Measurements from ENCODE around the gene SYNM.
"Not testable (repeated sequence)": the region's sequence is repeated elsewhere in the genome, so short reads cannot be mapped to it uniquely, and the experiment has no call there.

The SYNM gene

DNA sequence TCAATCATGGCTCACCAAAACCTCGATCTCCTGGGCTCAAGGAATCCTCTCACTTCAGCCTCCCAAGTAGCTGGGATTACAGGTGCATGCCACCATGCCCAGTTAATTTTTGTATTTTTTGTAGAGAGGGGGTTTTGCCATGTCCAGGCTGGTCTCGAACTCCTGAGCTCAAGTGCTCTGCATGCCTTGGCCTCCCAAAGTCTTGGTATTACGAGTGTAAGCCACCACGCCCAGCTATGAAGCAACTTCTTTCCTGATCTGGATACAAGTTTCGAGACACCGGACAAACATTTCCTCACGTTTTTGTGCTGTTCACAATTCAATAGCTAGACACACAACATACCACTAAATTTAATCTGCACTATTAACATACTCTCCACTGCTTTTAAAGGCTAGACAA, 3.4 kb upstream of the SYNM start:
- no peaks in the 10 kb centered on the region for H3K36me3 ChIP-seq (ENCODE audit: control insufficient read depth, insufficient read depth, low read length)
- peaks cover 14% of the 10 kb centered on the region for H3K4me1 ChIP-seq (ENCODE audit: control insufficient read depth, insufficient read depth, low read length)
- H3K9ac ChIP-seq (ENCODE audit: low read length): no peak overlapping the region
- H3K27me3 ChIP-seq (ENCODE audit: control insufficient read depth, insufficient read depth, low read length): peaks cover 33% of the 10 kb centered on the region
- H3K4me3 ChIP-seq (ENCODE audit: low read length): no peak overlapping the region
- no peaks in the 10 kb centered on the region for H3K9me3 ChIP-seq (ENCODE audit: control insufficient read depth, low read length)

DNA sequence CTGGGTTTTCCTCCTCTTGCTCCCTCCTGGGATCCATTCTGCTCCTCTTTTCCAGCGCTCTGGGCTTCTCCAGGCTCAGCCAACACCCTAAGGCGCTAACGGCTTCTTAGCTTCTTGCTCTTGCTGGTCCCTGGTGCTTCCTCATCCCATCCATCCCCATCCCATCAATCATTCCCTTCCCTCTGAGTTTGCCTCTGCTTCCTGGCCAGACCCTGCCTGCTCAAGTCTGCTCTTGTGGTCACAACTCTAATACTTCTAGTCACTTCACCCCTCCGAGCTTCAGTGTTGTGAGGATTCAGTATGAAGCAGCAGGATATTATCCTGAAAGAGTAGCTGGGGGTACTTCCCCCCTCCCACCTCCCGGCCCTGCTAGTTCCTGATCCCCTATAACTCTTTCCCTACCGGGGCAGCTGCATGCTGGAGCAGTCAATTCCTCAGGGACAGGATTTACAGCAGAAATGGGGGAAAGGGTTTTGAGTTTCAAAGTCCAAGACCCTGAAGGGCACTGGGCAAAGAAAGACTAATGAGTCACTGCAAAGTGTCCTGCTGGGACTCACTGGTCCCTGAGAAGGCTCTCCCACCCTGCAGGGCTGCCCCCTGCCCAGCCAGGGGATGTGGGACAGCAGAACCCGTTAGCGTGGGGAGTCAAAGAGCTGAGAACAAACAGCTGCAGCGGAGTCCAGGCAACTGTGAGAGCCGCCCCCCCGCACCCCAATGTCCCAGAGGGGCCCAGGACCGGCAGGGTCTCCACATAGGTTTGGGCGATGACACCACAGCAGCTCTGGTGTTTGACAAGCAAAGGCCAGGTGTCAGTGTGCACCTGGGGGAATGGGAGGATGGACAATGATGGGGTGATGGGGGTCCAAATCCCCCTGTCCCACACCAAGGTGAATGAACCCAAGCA, 2.3 kb upstream of the SYNM start:
- Histone ChIP-seq H3K27me3 (ENCODE audit: control insufficient read depth, insufficient read depth, low read length) (peaks cover 33% of the 10 kb centered on the region), H3K36me3 (ENCODE audit: control insufficient read depth, insufficient read depth, low read length) (no peaks in the 10 kb centered on the region), H3K4me3 (ENCODE audit: low read length) (no peak overlapping the region), H3K9ac (ENCODE audit: low read length) (no peak overlapping the region), H3K4me1 (ENCODE audit: control insufficient read depth, insufficient read depth, low read length) (peaks cover 14% of the 10 kb centered on the region), H3K9me3 (ENCODE audit: control insufficient read depth, low read length) (no peaks in the 10 kb centered on the region)

DNA sequence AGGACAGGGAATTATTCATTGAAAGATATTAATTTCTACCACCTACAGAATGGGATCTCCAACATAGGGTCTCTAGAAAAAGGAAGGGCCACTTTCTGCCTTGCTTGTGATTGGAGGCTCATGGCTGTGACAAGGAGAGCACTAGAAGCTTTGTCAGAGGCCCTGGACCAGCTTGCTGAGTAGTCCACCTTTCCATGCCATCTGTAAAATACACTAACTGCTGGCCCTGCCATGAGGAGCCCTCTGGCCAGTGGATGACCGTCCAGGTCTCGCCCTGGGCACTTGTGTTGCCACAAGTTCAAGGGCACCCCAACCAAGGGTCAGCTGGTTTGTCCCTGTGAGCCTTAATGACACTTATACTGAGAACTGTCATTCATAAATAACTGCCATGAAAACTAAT, 1.6 kb upstream of the SYNM start:
- Histone ChIP-seq H3K9ac (ENCODE audit: low read length) (no peak overlapping the region), H3K9me3 (ENCODE audit: control insufficient read depth, low read length) (no peaks in the 10 kb centered on the region), H3K4me3 (ENCODE audit: low read length) (no peak overlapping the region), H3K36me3 (ENCODE audit: control insufficient read depth, insufficient read depth, low read length) (no peaks in the 10 kb centered on the region), H3K27me3 (ENCODE audit: control insufficient read depth, insufficient read depth, low read length) (peaks cover 32% of the 10 kb centered on the region), H3K4me1 (ENCODE audit: control insufficient read depth, insufficient read depth, low read length) (peaks cover 14% of the 10 kb centered on the region)

DNA sequence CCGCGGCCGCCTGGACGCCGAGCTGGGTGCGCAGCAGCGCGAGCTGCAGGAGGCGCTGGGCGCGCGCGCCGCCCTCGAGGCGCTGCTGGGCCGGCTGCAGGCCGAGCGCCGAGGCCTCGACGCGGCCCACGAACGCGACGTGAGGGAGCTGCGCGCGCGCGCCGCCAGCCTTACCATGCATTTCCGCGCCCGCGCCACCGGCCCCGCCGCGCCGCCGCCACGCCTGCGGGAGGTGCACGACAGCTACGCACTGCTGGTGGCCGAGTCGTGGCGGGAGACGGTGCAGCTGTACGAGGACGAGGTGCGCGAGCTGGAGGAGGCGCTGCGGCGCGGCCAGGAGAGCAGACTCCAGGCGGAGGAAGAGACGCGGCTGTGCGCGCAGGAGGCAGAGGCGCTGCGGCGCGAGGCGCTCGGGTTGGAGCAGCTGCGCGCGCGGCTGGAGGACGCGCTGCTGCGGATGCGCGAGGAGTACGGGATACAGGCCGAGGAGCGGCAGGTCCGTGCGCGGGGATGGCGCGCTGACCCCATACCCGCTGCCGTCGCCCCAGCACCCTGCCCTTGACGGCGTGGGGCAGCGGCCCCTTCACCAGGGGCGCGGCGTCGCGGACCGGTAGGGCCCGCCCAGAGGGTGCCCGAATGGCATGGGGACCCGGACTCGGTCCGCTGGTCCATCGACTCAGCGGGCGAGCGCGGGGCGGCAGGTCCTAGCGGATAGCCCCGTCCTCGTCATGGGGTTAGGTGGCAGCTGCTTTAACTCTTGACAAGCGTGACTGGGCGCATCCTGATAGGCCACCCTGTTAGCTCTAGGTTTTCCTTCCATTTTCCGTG, 848 bp downstream of the SYNM start:
- peaks cover 7% of the 10 kb centered on the region for H3K4me1 ChIP-seq (ENCODE audit: control insufficient read depth, insufficient read depth, low read length)
- no peaks in the 10 kb centered on the region for H3K36me3 ChIP-seq (ENCODE audit: control insufficient read depth, insufficient read depth, low read length)
- peak overlapping the region; percentile 9 for H3K4me3 ChIP-seq (ENCODE audit: low read length)
- peak overlapping the region; percentile 38 for H3K9ac ChIP-seq (ENCODE audit: low read length)
- peaks cover 16% of the 10 kb centered on the region for H3K27me3 ChIP-seq (ENCODE audit: control insufficient read depth, insufficient read depth, low read length)
- H3K9me3 ChIP-seq (ENCODE audit: control insufficient read depth, low read length): no peaks in the 10 kb centered on the region

DNA sequence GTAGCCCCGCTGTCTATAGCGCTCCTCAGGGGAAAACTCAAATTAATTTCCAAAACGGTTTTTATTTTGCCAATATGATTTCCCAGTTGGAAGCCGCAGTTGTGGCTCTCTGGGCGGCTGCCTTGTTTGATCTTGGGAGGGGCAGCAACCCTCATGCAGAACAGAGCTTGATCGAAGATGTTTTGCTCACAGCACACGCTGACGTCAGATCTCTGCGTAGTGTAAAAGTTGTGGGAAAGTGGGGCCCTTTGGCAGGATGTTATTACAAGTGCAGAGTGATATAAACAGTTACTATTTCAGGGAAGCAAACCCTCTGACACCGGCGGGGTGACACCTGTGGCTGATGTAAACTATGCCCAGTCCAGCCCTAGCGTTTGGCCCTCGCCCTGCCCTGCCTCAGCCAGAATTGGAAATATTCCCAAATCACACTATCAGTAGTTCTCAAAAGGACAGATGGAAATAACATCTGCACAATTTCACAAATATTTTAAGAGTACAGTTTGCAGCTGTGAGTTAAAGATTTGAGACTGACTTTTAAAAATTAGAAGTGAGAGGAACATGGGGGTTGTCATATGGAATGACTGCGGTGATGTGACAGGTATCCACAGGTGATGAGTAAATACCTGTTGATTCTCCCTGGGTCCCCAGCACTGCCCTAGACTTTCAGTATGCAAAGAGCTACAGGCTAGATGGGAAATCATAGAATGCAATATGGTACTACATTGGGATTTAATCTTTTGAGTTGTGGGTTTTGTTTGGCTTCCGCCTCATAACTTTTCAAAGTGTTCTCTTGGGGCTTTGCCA, 1.7 kb downstream of the SYNM start:
- Histone ChIP-seq H3K9me3 (ENCODE audit: control insufficient read depth, low read length) (no peaks in the 10 kb centered on the region), H3K9ac (ENCODE audit: low read length) (peak overlapping the region; percentile 38), H3K27me3 (ENCODE audit: control insufficient read depth, insufficient read depth, low read length) (peaks cover 16% of the 10 kb centered on the region), H3K4me3 (ENCODE audit: low read length) (peak overlapping the region; percentile 9), H3K4me1 (ENCODE audit: control insufficient read depth, insufficient read depth, low read length) (peaks cover 7% of the 10 kb centered on the region), H3K36me3 (ENCODE audit: control insufficient read depth, insufficient read depth, low read length) (no peaks in the 10 kb centered on the region)

DNA sequence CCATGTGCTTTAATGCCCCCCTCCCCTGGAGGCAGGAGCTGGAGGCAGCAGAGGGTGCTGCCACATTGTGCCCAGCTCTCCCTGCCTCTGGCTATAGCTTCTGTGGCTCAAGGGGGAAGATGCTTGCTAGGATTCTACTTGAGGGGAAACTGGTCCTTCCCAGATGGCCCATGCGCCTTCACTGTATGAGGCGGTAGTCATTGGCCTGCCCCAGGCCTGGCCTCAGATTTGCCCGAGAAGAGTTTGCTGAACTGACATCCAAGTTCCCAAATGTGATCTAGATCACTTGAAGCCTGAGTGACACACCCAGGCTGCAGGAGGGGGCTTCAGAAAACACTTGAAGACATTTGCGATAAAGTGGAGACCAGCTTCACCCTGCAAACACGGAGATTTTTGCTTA, 4.1 kb downstream of the SYNM start:
- Histone ChIP-seq H3K27me3 (ENCODE audit: control insufficient read depth, insufficient read depth, low read length) (peaks cover 9% of the 10 kb centered on the region), H3K9me3 (ENCODE audit: control insufficient read depth, low read length) (no peaks in the 10 kb centered on the region), H3K36me3 (ENCODE audit: control insufficient read depth, insufficient read depth, low read length) (no peaks in the 10 kb centered on the region), H3K4me1 (ENCODE audit: control insufficient read depth, insufficient read depth, low read length) (peaks cover 7% of the 10 kb centered on the region), H3K9ac (ENCODE audit: low read length) (no peak overlapping the region), H3K4me3 (ENCODE audit: low read length) (no peak overlapping the region)

DNA sequence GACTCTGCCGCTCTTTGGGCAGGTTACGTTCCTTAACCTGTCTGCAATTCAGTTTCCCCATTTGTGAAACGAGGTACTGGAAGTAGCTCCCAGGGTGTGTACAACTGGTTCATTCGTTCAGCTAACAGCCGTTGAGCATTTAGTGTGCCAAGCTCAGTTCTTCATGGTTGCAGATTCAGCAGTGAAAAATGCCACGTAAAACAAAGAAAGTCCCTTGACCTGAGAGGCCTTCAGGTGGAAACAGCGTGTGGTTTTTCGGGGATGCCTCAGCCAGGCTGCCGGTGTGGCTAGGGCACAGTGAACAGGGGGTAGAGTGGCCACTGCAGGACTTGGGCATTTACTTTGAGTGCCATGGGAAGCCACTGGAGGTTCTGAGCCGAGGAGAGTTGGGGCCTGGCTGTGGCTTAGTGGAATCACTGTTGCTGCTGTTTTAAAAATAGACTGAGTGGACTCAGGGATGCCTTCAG, 4.7 kb downstream of the SYNM start:
- H3K36me3 ChIP-seq (ENCODE audit: control insufficient read depth, insufficient read depth, low read length): no peaks in the 10 kb centered on the region
- peaks cover 9% of the 10 kb centered on the region for H3K27me3 ChIP-seq (ENCODE audit: control insufficient read depth, insufficient read depth, low read length)
- H3K4me3 ChIP-seq (ENCODE audit: low read length): no peak overlapping the region
- H3K9ac ChIP-seq (ENCODE audit: low read length): no peak overlapping the region
- peaks cover 12% of the 10 kb centered on the region for H3K4me1 ChIP-seq (ENCODE audit: control insufficient read depth, insufficient read depth, low read length)
- no peaks in the 10 kb centered on the region for H3K9me3 ChIP-seq (ENCODE audit: control insufficient read depth, low read length)

DNA sequence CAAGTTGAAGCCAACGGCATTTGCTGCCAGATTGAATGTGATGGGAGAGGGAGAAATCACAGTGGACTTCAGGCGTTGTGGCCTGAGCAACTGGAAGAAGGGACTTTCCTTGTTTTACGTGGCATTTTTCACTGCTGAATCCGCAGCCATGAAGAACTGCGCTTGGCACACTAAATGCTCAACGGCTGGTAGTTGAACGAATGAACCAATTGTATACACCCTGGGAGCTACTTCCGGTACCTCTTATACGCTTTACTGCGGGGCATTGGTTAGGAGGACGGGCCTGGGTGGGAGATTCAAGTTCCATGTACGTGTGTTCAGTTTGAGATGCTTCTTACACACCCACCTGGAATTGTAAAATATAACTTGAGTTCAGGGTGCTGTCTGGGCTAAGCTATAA, 5.2 kb downstream of the SYNM start:
- H3K27me3 ChIP-seq (ENCODE audit: control insufficient read depth, insufficient read depth, low read length): peaks cover 9% of the 10 kb centered on the region
- H3K9ac ChIP-seq (ENCODE audit: low read length): no peak overlapping the region
- H3K4me1 ChIP-seq (ENCODE audit: control insufficient read depth, insufficient read depth, low read length): peaks cover 15% of the 10 kb centered on the region
- H3K4me3 ChIP-seq (ENCODE audit: low read length): no peak overlapping the region
- H3K9me3 ChIP-seq (ENCODE audit: control insufficient read depth, low read length): no peaks in the 10 kb centered on the region
- no peaks in the 10 kb centered on the region for H3K36me3 ChIP-seq (ENCODE audit: control insufficient read depth, insufficient read depth, low read length)

DNA sequence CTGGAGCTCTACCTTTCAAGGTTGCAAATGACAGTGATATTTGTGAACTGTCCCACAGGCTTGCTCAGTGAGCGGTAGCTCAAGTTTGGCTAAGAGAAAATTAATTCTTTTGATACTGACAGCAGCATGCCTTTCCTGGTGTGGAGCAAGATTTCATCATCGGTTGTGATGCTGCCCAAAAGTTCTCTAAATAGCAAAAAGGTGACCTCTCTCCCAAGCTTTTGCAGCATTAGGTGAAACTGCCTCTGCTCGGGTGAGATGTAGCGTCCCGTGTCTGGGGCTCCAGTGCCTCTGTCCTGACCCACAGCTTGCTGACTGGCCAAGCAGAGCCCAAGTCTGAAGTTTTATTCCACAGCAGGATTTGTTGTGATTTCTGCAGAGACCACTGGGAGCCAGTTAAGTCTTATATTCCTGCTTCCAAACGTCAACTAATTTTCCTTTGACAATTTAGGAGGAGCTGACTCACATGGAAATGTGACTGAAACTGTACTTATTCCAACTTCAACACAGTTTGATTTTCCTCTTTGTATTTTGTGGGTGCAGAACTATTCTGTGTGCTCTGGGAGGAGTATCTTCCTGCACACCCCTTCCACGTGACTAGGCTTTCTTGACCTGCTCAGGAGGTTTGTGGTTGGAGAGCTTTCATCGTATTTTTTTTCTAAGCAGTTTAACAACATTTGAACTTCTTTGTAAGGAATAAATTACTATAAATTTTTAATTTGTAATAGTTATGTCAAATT, 5.9 kb downstream of the SYNM start:
- peaks cover 8% of the 10 kb centered on the region for H3K27me3 ChIP-seq (ENCODE audit: control insufficient read depth, insufficient read depth, low read length)
- no peak overlapping the region for H3K9ac ChIP-seq (ENCODE audit: low read length)
- no peak overlapping the region for H3K4me3 ChIP-seq (ENCODE audit: low read length)
- no peaks in the 10 kb centered on the region for H3K9me3 ChIP-seq (ENCODE audit: control insufficient read depth, low read length)
- no peaks in the 10 kb centered on the region for H3K36me3 ChIP-seq (ENCODE audit: control insufficient read depth, insufficient read depth, low read length)
- peaks cover 15% of the 10 kb centered on the region for H3K4me1 ChIP-seq (ENCODE audit: control insufficient read depth, insufficient read depth, low read length)

DNA sequence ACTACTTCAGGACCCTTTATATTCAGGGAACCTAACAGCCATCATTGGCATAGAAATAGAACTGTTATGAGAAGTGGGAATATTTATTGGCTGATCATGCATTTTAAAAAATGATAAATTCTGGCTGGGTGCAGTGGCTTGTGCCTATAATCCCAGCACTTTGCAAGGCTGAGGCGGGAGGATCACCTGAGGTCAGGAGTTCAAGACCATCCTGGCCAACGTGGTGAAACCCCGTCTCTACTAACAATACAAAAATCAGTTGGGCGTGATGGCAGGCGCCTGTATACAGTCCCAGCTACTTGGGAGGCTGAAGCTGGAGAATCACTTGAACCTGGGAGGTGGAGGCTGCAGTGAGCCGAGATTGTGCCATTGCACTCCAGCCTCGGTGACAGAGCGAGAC, 6.8 kb downstream of the SYNM start:
- not testable (repeated sequence) for H3K4me1 ChIP-seq (ENCODE audit: control insufficient read depth, insufficient read depth, low read length); H3K9me3 ChIP-seq (ENCODE audit: control insufficient read depth, low read length); H3K36me3 ChIP-seq (ENCODE audit: control insufficient read depth, insufficient read depth, low read length); H3K27me3 ChIP-seq (ENCODE audit: control insufficient read depth, insufficient read depth, low read length); H3K4me3 ChIP-seq (ENCODE audit: low read length); H3K9ac ChIP-seq (ENCODE audit: low read length)

DNA sequence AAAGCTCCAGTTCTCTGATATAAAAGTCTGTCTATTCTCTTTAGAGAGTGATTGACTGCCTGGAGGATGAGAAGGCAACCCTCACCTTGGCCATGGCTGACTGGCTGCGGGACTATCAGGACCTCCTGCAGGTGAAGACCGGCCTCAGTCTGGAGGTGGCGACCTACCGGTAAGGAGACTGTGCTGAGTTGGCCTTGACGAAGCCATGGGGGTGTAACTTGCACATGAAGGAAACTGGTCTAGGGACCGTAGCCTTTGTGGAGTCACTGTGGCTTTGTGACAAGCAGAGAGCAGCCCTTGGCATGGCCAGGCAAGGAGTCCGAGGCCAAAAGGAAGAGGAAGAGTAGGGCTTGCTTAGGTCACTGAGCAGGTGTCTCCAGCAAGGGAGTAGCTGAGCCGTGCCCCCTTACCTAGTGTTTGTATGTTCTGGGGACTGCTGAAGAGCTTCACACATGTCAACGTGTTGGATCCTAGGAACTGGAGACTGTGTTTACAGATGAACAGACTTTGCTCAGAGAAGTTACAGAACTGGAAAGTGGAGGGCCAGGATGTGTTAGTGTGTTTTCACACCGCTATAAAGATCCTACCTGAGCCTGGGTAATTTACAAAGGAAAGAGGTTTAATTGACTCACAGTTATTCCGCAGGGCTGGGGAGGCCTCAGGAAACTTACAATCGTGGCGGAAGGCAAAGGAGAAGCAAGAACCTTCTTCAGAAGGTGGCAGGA, 8.8 kb downstream of the SYNM start:
- Histone ChIP-seq H3K4me3 (ENCODE audit: low read length) (no peak overlapping the region), H3K4me1 (ENCODE audit: control insufficient read depth, insufficient read depth, low read length) (peaks cover 9% of the 10 kb centered on the region), H3K36me3 (ENCODE audit: control insufficient read depth, insufficient read depth, low read length) (no peaks in the 10 kb centered on the region), H3K9me3 (ENCODE audit: control insufficient read depth, low read length) (no peaks in the 10 kb centered on the region), H3K27me3 (ENCODE audit: control insufficient read depth, insufficient read depth, low read length) (no peaks in the 10 kb centered on the region), H3K9ac (ENCODE audit: low read length) (no peak overlapping the region)

Data from mucosa of stomach (tissue), 1 donor.